ENCODE data around the gene UROC1.
A peak's percentile ranks its signal among the peaks of the same experiment; 100 is the strongest.

Gene UROC1

GRCh38 chr3:126482503-126483255 lies 34.9 kb downstream of the UROC1 start:
- peak overlapping the region; percentile 39 for H2BK15ac ChIP-seq (ENCODE audit: low read length)
- peak overlapping the region; percentile 73 for H3K14ac ChIP-seq (ENCODE audit: low read length)
- H3K36me3 ChIP-seq (replicated peaks in 1 of 2; ENCODE audit: control insufficient read depth in 2 of 2, insufficient read depth in 2 of 2, low read length in 2 of 2): no peaks in the 10 kb centered on the region
- no peak overlapping the region for H3K4me2 ChIP-seq (ENCODE audit: insufficient read depth, low read length, poor library complexity, severe bottlenecking)
- WGBS, 2 donors (ENCODE audit: extremely low coverage in 2 of 2, insufficient read length in 2 of 2, insufficient replicate concordance in 1 of 2): no CpG with 5 or more reads among the region's 15 CpGs
- no peak overlapping the region for H3K23ac ChIP-seq (ENCODE audit: low read depth, low read length, poor library complexity)
- no peak overlapping the region for H3K4me3 ChIP-seq (ENCODE audit: low read length in 2 of 2)
- H3K9ac ChIP-seq (ENCODE audit: low read depth, low read length, poor library complexity): peak overlapping the region; percentile 31
- no peak overlapping the region for H2BK12ac ChIP-seq (ENCODE audit: low read length)
- H3K4ac ChIP-seq (ENCODE audit: low read length): no peak overlapping the region
- H2BK120ac ChIP-seq (ENCODE audit: low read depth, low read length): peak overlapping the region; percentile 57
- no peak overlapping the region for H4K8ac ChIP-seq (ENCODE audit: low read depth, low read length)
- H2AK5ac ChIP-seq (ENCODE audit: low read depth, low read length): peak overlapping the region; percentile 85
- H4K91ac ChIP-seq (ENCODE audit: low read depth, low read length, poor library complexity): no peak overlapping the region
- H3K9me3 ChIP-seq (replicated peaks in 1 of 2; ENCODE audit: control insufficient read depth in 2 of 2, insufficient read depth in 1 of 2, low read depth in 1 of 2, low read length in 2 of 2): no peaks in the 10 kb centered on the region
- no peaks in the 10 kb centered on the region for H3K79me1 ChIP-seq (ENCODE audit: low read depth, low read length)
- peaks cover 0 to 19% of the 10 kb centered on the region in 2 donors for H3K4me1 ChIP-seq (ENCODE audit: control insufficient read depth in 2 of 2, insufficient read depth in 1 of 2, low read depth in 1 of 2, low read length in 2 of 2)
- peaks cover 0 to 16% (median 0%) of the 10 kb centered on the region in 3 experiments for H3K27me3 ChIP-seq (ENCODE audit: control insufficient read depth in 3 of 3, insufficient read depth in 3 of 3, low read depth in 1 of 3, low read length in 3 of 3)
- H3K27ac ChIP-seq (replicated peaks; ENCODE audit: low read length): no peak overlapping the region
- DNase-seq (ENCODE audit: low spot score): no peak
- H2BK5ac ChIP-seq (ENCODE audit: low read length): no peak overlapping the region
- peak overlapping the region; percentile 51 for H3K18ac ChIP-seq (ENCODE audit: low read length)
- no peak overlapping the region for H2AFZ ChIP-seq (ENCODE audit: low read length)

- no CpG with 5 or more reads among the region's 16 CpGs for WGBS, 2 donors (ENCODE audit: extremely low coverage in 2 of 2, insufficient read length in 2 of 2, insufficient replicate concordance in 1 of 2)
- Histone ChIP-seq H2BK120ac (ENCODE audit: low read depth, low read length) (no peak overlapping the region), H2BK15ac (ENCODE audit: low read length) (no peak overlapping the region), H3K4me2 (ENCODE audit: insufficient read depth, low read length, poor library complexity, severe bottlenecking) (no peak overlapping the region), H4K8ac (ENCODE audit: low read depth, low read length) (no peak overlapping the region), H2AK5ac (ENCODE audit: low read depth, low read length) (peak overlapping the region; percentile 85), H2AFZ (ENCODE audit: low read length) (peak overlapping the region; percentile 8), H2BK5ac (ENCODE audit: low read length) (no peak overlapping the region), H3K4me1 (ENCODE audit: control insufficient read depth in 2 of 2, insufficient read depth in 1 of 2, low read depth in 1 of 2, low read length in 2 of 2) (peaks cover 0 to 19% of the 10 kb centered on the region in 2 donors), H3K79me1 (ENCODE audit: low read depth, low read length) (no peaks in the 10 kb centered on the region), H3K9ac (ENCODE audit: low read depth, low read length, poor library complexity) (peak overlapping the region; percentile 31), H3K9me3 (replicated peaks in 1 of 2; ENCODE audit: control insufficient read depth in 2 of 2, insufficient read depth in 1 of 2, low read depth in 1 of 2, low read length in 2 of 2) (no peaks in the 10 kb centered on the region), H2BK12ac (ENCODE audit: low read length) (no peak overlapping the region), H3K18ac (ENCODE audit: low read length) (no peak overlapping the region), H3K4ac (ENCODE audit: low read length) (no peak overlapping the region), H3K23ac (ENCODE audit: low read depth, low read length, poor library complexity) (no peak overlapping the region), H3K4me3 (ENCODE audit: low read length in 2 of 2) (no peak overlapping the region), H3K27ac (replicated peaks; ENCODE audit: low read length) (no peak overlapping the region), H3K36me3 (replicated peaks in 1 of 2; ENCODE audit: control insufficient read depth in 2 of 2, insufficient read depth in 2 of 2, low read length in 2 of 2) (no peaks in the 10 kb centered on the region), H3K27me3 (ENCODE audit: control insufficient read depth in 3 of 3, insufficient read depth in 3 of 3, low read depth in 1 of 3, low read length in 3 of 3) (peaks cover 0 to 16% (median 0%) of the 10 kb centered on the region in 3 experiments), H4K91ac (ENCODE audit: low read depth, low read length, poor library complexity) (no peak overlapping the region), H3K14ac (ENCODE audit: low read length) (peak overlapping the region; percentile 73)
- DNase-seq (ENCODE audit: low spot score): no peak
These were observed 35.6 kb downstream of the UROC1 start for GRCh38 chr3:126481808-126482502.

- Histone ChIP-seq H2BK15ac (ENCODE audit: low read length) (no peak overlapping the region), H3K23ac (ENCODE audit: low read depth, low read length, poor library complexity) (no peak overlapping the region), H4K91ac (ENCODE audit: low read depth, low read length, poor library complexity) (no peak overlapping the region), H2BK12ac (ENCODE audit: low read length) (no peak overlapping the region), H3K9me3 (replicated peaks in 1 of 2; ENCODE audit: control insufficient read depth in 2 of 2, insufficient read depth in 1 of 2, low read depth in 1 of 2, low read length in 2 of 2) (no peaks in the 10 kb centered on the region), H2AK5ac (ENCODE audit: low read depth, low read length) (no peak overlapping the region), H2BK120ac (ENCODE audit: low read depth, low read length) (no peak overlapping the region), H3K18ac (ENCODE audit: low read length) (peak overlapping the region; percentile 70), H3K4me1 (ENCODE audit: control insufficient read depth in 2 of 2, insufficient read depth in 1 of 2, low read depth in 1 of 2, low read length in 2 of 2) (peaks cover 2 to 22% of the 10 kb centered on the region in 2 donors), H3K4me2 (ENCODE audit: insufficient read depth, low read length, poor library complexity, severe bottlenecking) (no peak overlapping the region), H2AFZ (ENCODE audit: low read length) (peak overlapping the region; percentile 8), H3K36me3 (replicated peaks in 1 of 2; ENCODE audit: control insufficient read depth in 2 of 2, insufficient read depth in 2 of 2, low read length in 2 of 2) (no peaks in the 10 kb centered on the region), H3K9ac (ENCODE audit: low read depth, low read length, poor library complexity) (no peak overlapping the region), H3K4me3 (ENCODE audit: low read length in 2 of 2) (no peak overlapping the region), H3K4ac (ENCODE audit: low read length) (no peak overlapping the region), H3K79me1 (ENCODE audit: low read depth, low read length) (no peaks in the 10 kb centered on the region), H2BK5ac (ENCODE audit: low read length) (no peak overlapping the region), H4K8ac (ENCODE audit: low read depth, low read length) (no peak overlapping the region), H3K14ac (ENCODE audit: low read length) (no peak overlapping the region), H3K27me3 (ENCODE audit: control insufficient read depth in 3 of 3, insufficient read depth in 3 of 3, low read depth in 1 of 3, low read length in 3 of 3) (peaks cover 0 to 16% (median 4%) of the 10 kb centered on the region in 3 experiments), H3K27ac (replicated peaks; ENCODE audit: low read length) (no peak overlapping the region)
- DNase-seq (ENCODE audit: low spot score): no peak
- WGBS, 2 donors (ENCODE audit: extremely low coverage in 2 of 2, insufficient read length in 2 of 2, insufficient replicate concordance in 1 of 2): no CpG with 5 or more reads among the region's 8 CpGs
These were observed 36.7 kb downstream of the UROC1 start for GRCh38 chr3:126480861-126481260.

GRCh38 chr3:126480206-126480605 lies 37.4 kb downstream of the UROC1 start:
- Histone ChIP-seq H3K4ac (ENCODE audit: low read length) (no peak overlapping the region), H2BK120ac (ENCODE audit: low read depth, low read length) (no peak overlapping the region), H3K27ac (replicated peaks; ENCODE audit: low read length) (no peak overlapping the region), H2BK15ac (ENCODE audit: low read length) (no peak overlapping the region), H3K18ac (ENCODE audit: low read length) (no peak overlapping the region), H2BK12ac (ENCODE audit: low read length) (no peak overlapping the region), H3K9ac (ENCODE audit: low read depth, low read length, poor library complexity) (no peak overlapping the region), H2AFZ (ENCODE audit: low read length) (no peak overlapping the region), H3K4me2 (ENCODE audit: insufficient read depth, low read length, poor library complexity, severe bottlenecking) (no peak overlapping the region), H3K9me3 (replicated peaks in 1 of 2; ENCODE audit: control insufficient read depth in 2 of 2, insufficient read depth in 1 of 2, low read depth in 1 of 2, low read length in 2 of 2) (no peaks in the 10 kb centered on the region), H3K79me1 (ENCODE audit: low read depth, low read length) (no peaks in the 10 kb centered on the region), H3K14ac (ENCODE audit: low read length) (no peak overlapping the region), H3K27me3 (ENCODE audit: control insufficient read depth in 3 of 3, insufficient read depth in 3 of 3, low read depth in 1 of 3, low read length in 3 of 3) (peaks cover 0 to 16% (median 4%) of the 10 kb centered on the region in 3 experiments), H3K23ac (ENCODE audit: low read depth, low read length, poor library complexity) (no peak overlapping the region), H4K91ac (ENCODE audit: low read depth, low read length, poor library complexity) (no peak overlapping the region), H4K8ac (ENCODE audit: low read depth, low read length) (no peak overlapping the region), H3K36me3 (replicated peaks in 1 of 2; ENCODE audit: control insufficient read depth in 2 of 2, insufficient read depth in 2 of 2, low read length in 2 of 2) (no peaks in the 10 kb centered on the region), H3K4me3 (ENCODE audit: low read length in 2 of 2) (no peak overlapping the region), H3K4me1 (ENCODE audit: control insufficient read depth in 2 of 2, insufficient read depth in 1 of 2, low read depth in 1 of 2, low read length in 2 of 2) (peaks cover 2 to 16% of the 10 kb centered on the region in 2 donors), H2BK5ac (ENCODE audit: low read length) (no peak overlapping the region), H2AK5ac (ENCODE audit: low read depth, low read length) (peak overlapping the region; percentile 4)
- no peak for DNase-seq (ENCODE audit: low spot score)
- WGBS, 2 donors (ENCODE audit: extremely low coverage in 2 of 2, insufficient read length in 2 of 2, insufficient replicate concordance in 1 of 2): no CpG with 5 or more reads among the region's 5 CpGs
